ENCODE data around the gene AOC2.
"Not testable (repeated sequence)": the region's sequence is repeated elsewhere in the genome, so short reads cannot be mapped to it uniquely, and the experiment has no call there.

AOC2 gene

GRCh38 chr17:42832934-42833766 is 11.2 kb upstream of the AOC2 start, which contains the start of gene PSME3:
TSS of gene PSME3 (plus strand) at chr17:42833397. CDS start at chr17:42833632, 235 bp downstream.
- peak; percentile 82 for DNase-seq

- no peak for DNase-seq
Measured at GRCh38 chr17:42833767-42834422, 10.5 kb upstream of the AOC2 start.

GRCh38 chr17:42835732-42836131 is 8.6 kb upstream of the AOC2 start:
- DNase-seq: no peak

GRCh38 chr17:42841975-42842685 is 2.2 kb upstream of the AOC2 start:
- no peak for DNase-seq

GRCh38 chr17:42843358-42843934 is 934 bp upstream of the AOC2 start:
- no peak for DNase-seq

GRCh38 chr17:42844761-42845555 is 578 bp downstream of the AOC2 start:
- DNase-seq: no peak

GRCh38 chr17:42845556-42845917 is 1.2 kb downstream of the AOC2 start:
- no peak for DNase-seq

GRCh38 chr17:42845918-42846593 is 1.7 kb downstream of the AOC2 start:
- no peak for DNase-seq

GRCh38 chr17:42846594-42847280 is 2.4 kb downstream of the AOC2 start:
- no peak for DNase-seq

- DNase-seq: no peak
Measured at GRCh38 chr17:42848093-42848492, 3.7 kb downstream of the AOC2 start.

GRCh38 chr17:42849031-42849430 is 4.7 kb downstream of the AOC2 start:
- DNase-seq: no peak

GRCh38 chr17:42849451-42850181 is 5.2 kb downstream of the AOC2 start:
- no peak for DNase-seq

GRCh38 chr17:42850954-42851353 is 6.6 kb downstream of the AOC2 start, which contains the start of gene AOC3:
TSS of gene AOC3 (plus strand) at chr17:42851199. CDS start at chr17:42851344, 145 bp downstream.
- no peak for DNase-seq

- DNase-seq: not testable (repeated sequence)
Measured at GRCh38 chr17:42851371-42852240, 7.2 kb downstream of the AOC2 start.

GRCh38 chr17:42852351-42852750 is 8.0 kb downstream of the AOC2 start:
- no peak for DNase-seq

GRCh38 chr17:42853004-42853403 is 8.6 kb downstream of the AOC2 start:
- no peak for DNase-seq

- DNase-seq: no peak
Measured at GRCh38 chr17:42853597-42853967, 9.2 kb downstream of the AOC2 start.

- DNase-seq: no peak
Measured at GRCh38 chr17:42853968-42854790, 9.8 kb downstream of the AOC2 start.
